Uterus (tissue), 4 donors: ENCODE results near the gene ELMO1. TPM values are rescaled to one million over a fixed set of nuclear protein-coding genes. Genes with fewer than 3 reads are reported as not detected.
A peak's percentile ranks its signal among the peaks of the same experiment; 100 is the strongest.

Experiments
- DNase-seq, 2 donors: peaks; one replicate each; pipeline ENCODE4 v3.0.0-alpha.2; 2019 to 2020
- H3K27ac ChIP-seq, 2 donors: fragments of 200-600 bp; sonication (generic); 1 replicate in 1 of 2; 2 replicates in 1 of 2; pipeline ENCODE4 v1.5.1; 2016 to 2018
- H3K27me3 ChIP-seq, 2 donors: fragments of 200-600 bp; sonication (generic); one replicate each; pipeline ENCODE4 v1.5.1; 2018 to 2019; ENCODE audit warnings: control low read depth in 1 of 2
- H3K36me3 ChIP-seq, 2 donors: fragments of 200-600 bp; sonication (generic); one replicate each; pipeline ENCODE4 v1.5.1; 2019; ENCODE audit warnings: control low read depth in 1 of 2
- H3K4me1 ChIP-seq, 2 donors: fragments of 200-600 bp; sonication (generic); one replicate each; pipeline ENCODE4 v1.5.1; 2018 to 2019; ENCODE audit warnings: control low read depth in 1 of 2
- H3K4me3 ChIP-seq, 2 donors: fragments of 200-600 bp; sonication (generic); 1 replicate in 1 of 2; 2 replicates in 1 of 2; pipeline ENCODE4 v1.5.1; 2018 to 2019; ENCODE audit warnings: mild to moderate bottlenecking in 1 of 2
- H3K9me3 ChIP-seq, 2 donors: fragments of 200-600 bp; sonication (generic); one replicate each; pipeline ENCODE4 v1.5.1; 2019; ENCODE audit warnings: control low read depth in 1 of 2
- CTCF ChIP-seq, 4 experiments: fragments of 200-600 bp in 2 of 4; fragments of 450-650 bp in 2 of 4; sonication (generic) in 2 of 4; IDR thresholded peaks; one replicate each; pipeline ENCODE4 v1.5.1; 2016 to 2019; ENCODE audit warnings: antibody characterized with exemption in 4 of 4, mild to moderate bottlenecking in 2 of 4, moderate library complexity in 1 of 4
- POLR2A ChIP-seq, 2 donors: fragments of 450-650 bp; IDR thresholded peaks; one replicate each; pipeline ENCODE4 v1.6.1; 2016; ENCODE audit warnings: antibody characterized with exemption in 2 of 2, mild to moderate bottlenecking in 1 of 2, moderate library complexity in 1 of 2
- intact Hi-C: fragments of 100-400 bp; cut with DNase I; formaldehyde crosslinking; loops from one replicate; pipeline ENCODE4 v1.15.1; 2023; ENCODE audit warnings: low total_unique reads
- total RNA-seq, 4 donors: library from RNA; depleted of rRNA in 3 of 4; stranded (reverse); fragments of >200 nt in 3 of 4; gene quantifications; one replicate each; pipeline versions ENCODE4 v1.1.0 to v1.2.4, GENCODE V29; 2014 to 2023
- donor health status: DM: yes; HTN: yes; CAD: no.

ELMO1 gene
- total RNA-seq, 4 donors from 2014 or later: 37.9 to 64.7 (median 55.5) TPM

- intact Hi-C loops: no loop called here
- TF ChIP-seq POLR2A (IDR thresholded peaks at IDR 0.05) (no peak), CTCF (IDR thresholded peaks at IDR 0.05) (no peak)
- H3K4me1 ChIP-seq: no peaks in the 10 kb centered on the region
- no peak overlapping the region for H3K4me3 ChIP-seq
- no peaks in the 10 kb centered on the region for H3K36me3 ChIP-seq
- no peak for DNase-seq
- no peaks in the 10 kb centered on the region for H3K9me3 ChIP-seq
- H3K27ac ChIP-seq: no peak overlapping the region
- H3K27me3 ChIP-seq: no peaks in the 10 kb centered on the region
These were observed 223.9 kb downstream of the ELMO1 start for GRCh38 chr7:37224746-37225145.

DNA sequence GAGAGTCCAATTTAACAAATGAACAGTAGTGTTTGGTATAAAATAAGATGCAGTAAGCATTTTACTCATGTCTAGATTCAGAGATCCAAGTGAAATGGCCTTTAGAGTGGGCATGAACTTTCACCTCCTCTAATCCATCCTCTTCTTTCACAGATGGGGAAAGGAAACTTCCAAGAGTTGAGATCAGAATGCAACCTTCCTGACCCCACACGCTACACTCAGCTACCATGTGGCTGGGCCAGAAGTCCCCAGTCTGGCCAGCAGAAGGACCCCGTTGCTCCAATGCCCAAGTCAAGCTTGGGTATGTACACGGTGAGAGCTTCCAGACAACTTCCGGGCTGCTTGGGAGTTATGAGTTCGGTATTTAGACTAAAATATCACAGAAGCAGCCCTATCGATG is 228.0 kb downstream of the ELMO1 start:
- no peaks in the 10 kb centered on the region for H3K9me3 ChIP-seq
- no peaks in the 10 kb centered on the region for H3K36me3 ChIP-seq
- intact Hi-C loops: no loop called here
- no peak overlapping the region for H3K27ac ChIP-seq
- TF ChIP-seq CTCF (IDR thresholded peaks at IDR 0.05): no peak
- no peak for TF ChIP-seq POLR2A (IDR thresholded peaks at IDR 0.05)
- no peak for DNase-seq
- H3K27me3 ChIP-seq: no peaks in the 10 kb centered on the region
- H3K4me3 ChIP-seq: no peak overlapping the region
- H3K4me1 ChIP-seq: no peaks in the 10 kb centered on the region

- no peaks in the 10 kb centered on the region for H3K4me1 ChIP-seq
- no peaks in the 10 kb centered on the region for H3K9me3 ChIP-seq
- no peaks in the 10 kb centered on the region for H3K36me3 ChIP-seq
- intact Hi-C loops: no loop called here
- TF ChIP-seq CTCF (IDR thresholded peaks at IDR 0.05) (no peak), POLR2A (IDR thresholded peaks at IDR 0.05) (no peak)
- no peak overlapping the region for H3K27ac ChIP-seq
- no peaks in the 10 kb centered on the region for H3K27me3 ChIP-seq
- no peak for DNase-seq
- H3K4me3 ChIP-seq: no peak overlapping the region
These were observed 229.7 kb downstream of the ELMO1 start for GRCh38 chr7:37218956-37219355.

- H3K27ac ChIP-seq: peak overlapping the region in 1 of 2 donors; percentile 50
- H3K27me3 ChIP-seq: no peaks in the 10 kb centered on the region
- TF ChIP-seq CTCF (IDR thresholded peaks at IDR 0.05): no peak
- no peak for TF ChIP-seq POLR2A (IDR thresholded peaks at IDR 0.05)
- no peak for DNase-seq
- H3K4me3 ChIP-seq: no peak overlapping the region
- H3K4me1 ChIP-seq: no peaks in the 10 kb centered on the region
- H3K36me3 ChIP-seq: no peaks in the 10 kb centered on the region
- no peaks in the 10 kb centered on the region for H3K9me3 ChIP-seq
- intact Hi-C loops: no loop called here
These were observed 231.7 kb downstream of the ELMO1 start for GRCh38 chr7:37216923-37217322.

- Histone ChIP-seq H3K27me3 (no peaks in the 10 kb centered on the region), H3K4me3 (no peak overlapping the region), H3K4me1 (no peaks in the 10 kb centered on the region), H3K36me3 (no peaks in the 10 kb centered on the region), H3K9me3 (no peaks in the 10 kb centered on the region), H3K27ac (peak overlapping the region in 1 of 2 donors; percentile 26)
- peak; percentile 61 to 67 for DNase-seq
- TF ChIP-seq POLR2A (IDR thresholded peaks at IDR 0.05) (no peak), CTCF (IDR thresholded peaks at IDR 0.05) (no peak)
- intact Hi-C loops: no loop called here
These were observed 232.4 kb downstream of the ELMO1 start for GRCh38 chr7:37216156-37216852.
